ENCODE measurements around the gene ADH4. TPM values are rescaled to one million over a fixed set of nuclear protein-coding genes. Genes with fewer than 3 reads are reported as not detected.
"Not testable (repeated sequence)": the region's sequence is repeated elsewhere in the genome, so short reads cannot be mapped to it uniquely, and the experiment has no call there.

Gene ADH4
- polyA plus RNA-seq, 3 donors, result 0.47 to 1.1 (median 0.99) TPM

- no peak for DNase-seq
Measured at GRCh38 chr4:99082192-99082591, 61.9 kb downstream of the ADH4 start.

DNA sequence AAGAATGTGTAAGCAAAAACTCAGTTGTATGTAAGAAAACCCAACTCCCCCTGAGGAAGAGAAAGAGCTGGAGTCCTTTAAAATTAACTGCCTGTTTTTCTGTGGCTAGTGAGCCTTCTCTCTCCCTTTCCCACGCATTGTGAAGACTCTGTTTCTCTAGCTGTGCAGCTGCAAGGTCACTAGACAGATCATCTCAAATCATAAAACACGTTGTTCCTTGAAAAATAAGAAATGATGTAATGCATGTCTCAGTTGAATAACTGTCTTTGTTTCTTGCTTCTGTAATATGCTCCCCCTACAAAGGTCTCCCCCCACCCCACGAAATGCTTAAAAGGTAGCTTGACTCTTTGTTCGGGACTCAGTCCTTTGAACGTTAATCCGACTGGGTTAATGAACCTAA, 63.2 kb downstream of the ADH4 start:
- DNase-seq, result not testable (repeated sequence)

DNA sequence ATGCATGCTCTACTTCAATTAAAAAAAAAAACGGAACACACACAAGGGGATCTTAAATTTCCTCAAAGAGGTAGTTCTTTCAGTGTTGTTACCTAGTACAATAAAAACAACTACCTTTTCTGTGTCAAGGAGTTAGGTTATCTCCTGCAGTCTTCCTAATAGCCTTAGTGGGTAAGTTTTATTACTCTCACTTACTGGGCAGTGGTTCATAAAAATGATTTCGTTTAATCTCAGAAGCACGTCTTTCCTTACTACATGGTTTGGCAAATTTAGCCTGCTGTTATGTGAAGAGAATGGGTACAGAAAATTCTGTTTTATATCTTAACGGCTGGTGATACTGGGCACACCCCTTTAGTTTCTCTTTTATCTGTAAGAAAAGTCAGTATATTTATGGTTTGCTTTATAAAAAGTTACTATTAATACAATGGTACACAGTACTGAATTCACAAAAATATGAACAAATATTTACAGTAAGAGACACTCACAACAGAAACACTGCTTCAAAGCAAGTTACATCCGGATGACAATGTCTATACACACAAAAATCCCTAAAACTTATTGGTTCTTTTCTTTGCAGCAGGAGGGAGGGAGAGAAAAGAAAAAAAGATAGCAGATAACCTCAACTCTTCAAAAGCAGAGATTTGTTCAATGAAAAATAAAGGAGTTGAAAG, 64.3 kb downstream of the ADH4 start:
- no peak for DNase-seq

DNA sequence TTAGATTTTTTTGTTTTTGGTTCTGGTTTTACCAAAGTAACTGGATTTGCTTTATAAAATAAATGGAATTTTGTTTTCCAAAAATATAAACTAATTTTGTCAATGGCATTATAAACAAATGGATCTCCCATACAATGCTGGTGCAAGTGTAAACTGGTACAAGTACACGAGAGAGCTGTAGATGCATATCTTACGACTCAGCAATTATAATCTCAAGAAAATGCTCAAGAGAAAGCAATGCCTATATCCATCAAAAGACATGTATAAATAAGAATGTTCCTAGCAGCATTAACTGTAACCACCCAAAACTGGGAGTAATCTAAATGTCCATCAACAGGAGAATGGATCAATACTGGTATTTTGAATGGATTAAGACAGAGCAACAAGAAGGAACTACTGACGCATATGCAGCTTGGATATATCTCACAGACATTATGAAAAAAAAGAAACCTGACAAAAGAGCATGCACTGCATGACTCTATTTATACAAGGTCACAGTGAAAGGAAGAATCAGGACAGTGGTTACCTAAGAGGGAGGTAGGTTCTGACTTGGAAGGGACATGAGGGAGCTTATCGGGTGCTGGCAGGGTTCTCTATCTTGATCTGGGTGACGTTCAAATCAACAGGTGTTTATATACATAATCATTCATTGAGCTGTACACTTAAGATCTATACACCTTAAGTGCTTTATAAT, 65.0 kb downstream of the ADH4 start:
- DNase-seq, result no peak

GRCh38 chr4:99078336-99078735, 65.8 kb downstream of the ADH4 start:
- no peak for DNase-seq

DNA sequence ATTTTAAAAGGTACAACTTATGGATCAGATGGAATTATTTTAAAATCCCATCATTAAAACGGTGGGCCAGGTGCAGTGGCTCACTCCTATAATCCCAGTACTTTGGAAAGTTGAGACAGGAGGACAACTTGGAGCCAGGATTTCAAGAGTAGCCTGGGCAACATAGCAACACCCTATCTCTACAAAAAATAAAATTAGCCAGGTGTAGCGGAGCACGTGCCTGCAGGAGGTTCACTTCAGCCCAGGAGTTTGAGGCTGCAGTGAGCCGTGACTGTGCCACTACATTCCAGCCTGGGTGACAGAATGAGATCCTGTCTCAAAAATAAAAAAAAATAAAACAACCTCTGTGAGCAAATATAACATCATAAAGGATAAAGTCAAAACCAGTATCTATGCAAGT, 66.9 kb downstream of the ADH4 start:
- no peak for DNase-seq

DNA sequence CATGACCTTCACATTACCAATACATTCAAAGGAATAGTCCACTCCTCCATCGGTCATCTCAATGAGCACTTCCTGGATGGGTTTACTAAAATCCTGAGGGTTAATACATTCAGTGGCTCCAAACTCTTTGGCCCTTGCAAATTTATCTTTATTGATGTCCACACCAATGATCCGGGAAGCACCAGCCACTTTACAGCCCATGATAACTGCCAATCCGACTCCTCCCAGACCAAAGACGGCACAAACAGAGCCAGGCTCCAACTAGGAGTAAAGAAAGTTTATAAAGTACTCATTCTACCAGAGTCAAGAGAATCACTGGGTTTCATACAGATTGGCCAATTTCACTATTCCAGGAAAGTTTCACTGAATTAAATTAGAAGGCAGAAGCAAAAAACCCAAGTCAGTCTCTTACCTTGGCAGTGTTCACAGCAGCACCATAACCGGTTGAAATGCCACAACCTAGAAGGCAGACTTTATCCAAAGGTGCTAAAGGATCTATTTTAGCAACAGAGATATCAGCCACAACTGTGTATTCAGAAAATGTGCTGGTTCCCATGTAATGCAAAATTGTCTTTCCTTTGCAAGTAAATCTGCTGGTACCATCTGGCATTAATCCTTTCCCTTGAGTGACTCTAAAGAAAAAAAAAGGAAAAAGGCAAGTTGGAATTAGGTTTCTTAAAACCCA, 67.7 kb downstream of the ADH4 start:
- DNase-seq, result no peak

GRCh38 chr4:99074816-99075215, 69.3 kb downstream of the ADH4 start:
- DNase-seq, result no peak

Other genes with a start within 250 kb of the ADH4 start
- gene EIF4E, start 215.2 kb downstream of the ADH4 start, polyA plus RNA-seq (ENCODE audit: insufficient read length in 3 of 3), result 100 to 1,000 TPM; 108 to 129 (median 125) TPM
- gene METAP1, start 148.6 kb downstream of the ADH4 start, polyA plus RNA-seq (ENCODE audit: insufficient read length in 3 of 3), result 10 to 100 TPM; 62.1 to 77.4 (median 67.6) TPM
- 100 to 1,000 TPM; 259 to 262 (median 262) TPM for gene ADH5, start 55.5 kb downstream of the ADH4 start, polyA plus RNA-seq (ENCODE audit: insufficient read length in 3 of 3)
- gene ADH6, start 74.9 kb upstream of the ADH4 start, polyA plus RNA-seq (ENCODE audit: insufficient read length in 3 of 3), result 10 to 100 TPM; 27.3 to 34.6 (median 31.8) TPM
- gene ADH1A, start 146.7 kb upstream of the ADH4 start, polyA plus RNA-seq (ENCODE audit: insufficient read length in 3 of 3), result 1 to 10 TPM in 2 of 3 donors, under 1 TPM in 1; 0.60 to 2.3 (median 1.6) TPM
- gene ADH1B, start 177.1 kb upstream of the ADH4 start, polyA plus RNA-seq (ENCODE audit: insufficient read length in 3 of 3), result 10 to 100 TPM; 20.9 to 28.6 (median 26.1) TPM
- 100 to 1,000 TPM; 121 to 139 (median 124) TPM for gene ADH1C, start 208.4 kb upstream of the ADH4 start, polyA plus RNA-seq (ENCODE audit: insufficient read length in 3 of 3)